Measurements from ENCODE around the gene RPRD1B.

RPRD1B gene

GRCh38 chr20:38033330-38034107 is at the start of gene RPRD1B, which contains the start of gene TTI1:
Gene RPRD1B (plus strand): TSS chr20:38033746. CDS start chr20:38033948, 202 bp downstream.
Gene TTI1 (minus strand): TSS chr20:38033456. CDS start chr20:38013816, 19,640 bp downstream.
- Histone ChIP-seq H3K9me3 (ENCODE audit: control insufficient read depth, insufficient read depth, low read length) (no peaks in the 10 kb centered on the region), H3K27me3 (ENCODE audit: control insufficient read depth, insufficient read depth, low read length) (no peaks in the 10 kb centered on the region), H3K4me3 (ENCODE audit: low read length) (peak within 1 kb of the TSS; percentile 73), H3K27ac (ENCODE audit: low read length) (no peak within 1 kb of the TSS), H3K4me1 (ENCODE audit: control insufficient read depth, insufficient read depth, low read length) (no peaks in the 10 kb centered on the region; the same call in 1 of the 2 replicates), H3K36me3 (ENCODE audit: control insufficient read depth, insufficient read depth, low read length) (no peaks in the 10 kb centered on the region; the same call in 1 of the 2 replicates)
- peak; percentile 70 for DNase-seq (ENCODE audit: low read depth, low spot score)
- WGBS (ENCODE audit: insufficient coverage, insufficient read length): no CpG with 5 or more reads among the region's 69 CpGs

DNA sequence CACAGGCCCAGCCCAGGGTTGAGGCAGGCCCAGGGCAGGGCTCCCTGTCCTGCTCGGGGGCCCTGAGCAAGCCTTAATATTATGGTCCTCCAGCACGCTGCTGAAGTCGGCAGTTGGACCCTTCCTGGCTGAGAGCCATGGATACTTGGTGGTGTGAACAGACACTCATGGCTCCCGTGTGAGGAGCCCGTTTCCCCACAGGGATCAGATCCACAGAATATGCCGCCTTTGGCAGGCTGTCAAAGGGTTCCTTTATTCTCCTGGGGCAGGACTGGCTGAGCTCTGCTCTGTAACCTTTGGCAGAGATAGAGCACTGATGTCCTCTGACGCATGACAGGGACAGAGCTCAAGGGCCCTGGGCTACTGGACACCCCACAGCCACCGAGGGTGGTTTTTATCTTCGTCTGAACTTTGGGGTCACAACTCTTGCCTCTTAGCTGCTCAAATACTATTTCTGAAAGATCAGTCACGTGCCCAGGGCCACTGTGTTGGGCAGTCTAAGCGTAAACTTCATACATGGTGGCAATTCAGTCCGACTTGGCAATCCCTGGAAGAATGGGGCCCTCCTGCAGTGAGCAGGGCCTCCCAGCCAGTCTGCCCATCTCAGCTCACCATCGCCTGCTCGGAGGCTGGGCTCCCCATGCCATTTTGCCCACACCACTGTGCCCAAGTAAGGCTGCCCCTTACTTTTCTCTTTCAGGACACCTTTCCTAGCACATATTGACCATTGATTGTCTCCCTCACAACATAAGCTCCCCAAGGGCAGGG is 49.3 kb upstream of the RPRD1B start:
- Histone ChIP-seq H3K4me3 (ENCODE audit: low read length) (no peak overlapping the region; the same call in 1 of the 2 replicates), H3K27me3 (ENCODE audit: control insufficient read depth, insufficient read depth, low read length) (no peaks in the 10 kb centered on the region), H3K9me3 (ENCODE audit: control insufficient read depth, insufficient read depth, low read length) (no peaks in the 10 kb centered on the region), H3K4me1 (ENCODE audit: control insufficient read depth, insufficient read depth, low read length) (no peaks in the 10 kb centered on the region), H3K27ac (ENCODE audit: low read length) (no peak overlapping the region), H3K36me3 (ENCODE audit: control insufficient read depth, insufficient read depth, low read length) (0 out of 2 replicates have a peak, but pooled peaks cover 4% of the 10 kb centered on the region)
- no CpG with 5 or more reads among the region's 14 CpGs for WGBS (ENCODE audit: insufficient coverage, insufficient read length)
- no peak for DNase-seq (ENCODE audit: low read depth, low spot score)

GRCh38 chr20:37986044-37986858 is 47.3 kb upstream of the RPRD1B start:
- Histone ChIP-seq H3K9me3 (ENCODE audit: control insufficient read depth, insufficient read depth, low read length) (no peaks in the 10 kb centered on the region), H3K27ac (ENCODE audit: low read length) (no peak overlapping the region), H3K4me1 (ENCODE audit: control insufficient read depth, insufficient read depth, low read length) (no peaks in the 10 kb centered on the region), H3K36me3 (ENCODE audit: control insufficient read depth, insufficient read depth, low read length) (peaks cover 4% of the 10 kb centered on the region; the same call in 1 of the 2 replicates), H3K4me3 (ENCODE audit: low read length) (no peak overlapping the region), H3K27me3 (ENCODE audit: control insufficient read depth, insufficient read depth, low read length) (no peaks in the 10 kb centered on the region)
- no peak for DNase-seq (ENCODE audit: low read depth, low spot score)
- WGBS (ENCODE audit: insufficient coverage, insufficient read length): no CpG with 5 or more reads among the region's 9 CpGs

GRCh38 chr20:37986873-37987601 is 46.5 kb upstream of the RPRD1B start:
- Histone ChIP-seq H3K4me3 (ENCODE audit: low read length) (no peak overlapping the region), H3K9me3 (ENCODE audit: control insufficient read depth, insufficient read depth, low read length) (no peaks in the 10 kb centered on the region), H3K27me3 (ENCODE audit: control insufficient read depth, insufficient read depth, low read length) (no peaks in the 10 kb centered on the region), H3K27ac (ENCODE audit: low read length) (no peak overlapping the region), H3K4me1 (ENCODE audit: control insufficient read depth, insufficient read depth, low read length) (no peaks in the 10 kb centered on the region), H3K36me3 (ENCODE audit: control insufficient read depth, insufficient read depth, low read length) (peaks cover 4% of the 10 kb centered on the region; the same call in 1 of the 2 replicates)
- no peak for DNase-seq (ENCODE audit: low read depth, low spot score)
- WGBS (ENCODE audit: insufficient coverage, insufficient read length): no CpG with 5 or more reads among the region's 9 CpGs

DNA sequence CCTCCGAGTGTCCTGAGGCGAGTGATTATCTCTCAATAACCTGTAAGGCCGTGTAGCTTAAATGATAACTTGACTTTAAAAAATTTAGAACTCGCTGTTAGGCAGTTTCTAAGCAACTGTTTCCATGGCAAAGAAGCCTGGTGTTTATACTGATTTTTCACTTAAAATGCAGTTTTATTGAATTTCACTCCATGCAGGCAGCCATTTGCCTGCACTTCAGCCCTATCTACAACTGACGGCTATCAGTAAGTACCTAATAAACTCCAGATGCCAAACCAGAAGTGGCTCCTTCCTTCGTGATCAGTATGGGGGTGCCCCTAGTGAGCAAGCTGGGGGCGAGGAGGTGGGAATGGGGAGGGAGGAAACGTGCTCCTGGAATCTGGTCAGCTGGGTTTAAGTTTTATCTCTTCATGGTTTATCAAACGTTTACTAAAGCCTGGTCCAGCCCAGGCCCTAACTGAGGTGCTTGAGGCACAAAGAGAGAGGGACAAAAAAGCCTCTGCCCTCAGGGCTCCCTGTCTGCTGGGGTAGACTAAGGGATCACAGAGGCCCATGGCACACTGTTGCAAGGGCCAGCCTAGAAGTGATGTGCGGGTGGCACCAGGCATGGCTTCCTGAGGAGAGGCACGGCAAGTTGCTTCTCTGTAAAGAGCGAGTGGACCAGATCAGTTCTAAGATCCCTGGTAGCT is 45.8 kb upstream of the RPRD1B start:
- Histone ChIP-seq H3K36me3 (ENCODE audit: control insufficient read depth, insufficient read depth, low read length) (peaks cover 4% of the 10 kb centered on the region; the same call in 1 of the 2 replicates), H3K4me1 (ENCODE audit: control insufficient read depth, insufficient read depth, low read length) (no peaks in the 10 kb centered on the region; the same call in 1 of the 2 replicates), H3K27me3 (ENCODE audit: control insufficient read depth, insufficient read depth, low read length) (no peaks in the 10 kb centered on the region), H3K9me3 (ENCODE audit: control insufficient read depth, insufficient read depth, low read length) (no peaks in the 10 kb centered on the region), H3K4me3 (ENCODE audit: low read length) (no peak overlapping the region), H3K27ac (ENCODE audit: low read length) (no peak overlapping the region)
- WGBS (ENCODE audit: insufficient coverage, insufficient read length): no CpG with 5 or more reads among the region's 12 CpGs
- DNase-seq (ENCODE audit: low read depth, low spot score): no peak

DNA sequence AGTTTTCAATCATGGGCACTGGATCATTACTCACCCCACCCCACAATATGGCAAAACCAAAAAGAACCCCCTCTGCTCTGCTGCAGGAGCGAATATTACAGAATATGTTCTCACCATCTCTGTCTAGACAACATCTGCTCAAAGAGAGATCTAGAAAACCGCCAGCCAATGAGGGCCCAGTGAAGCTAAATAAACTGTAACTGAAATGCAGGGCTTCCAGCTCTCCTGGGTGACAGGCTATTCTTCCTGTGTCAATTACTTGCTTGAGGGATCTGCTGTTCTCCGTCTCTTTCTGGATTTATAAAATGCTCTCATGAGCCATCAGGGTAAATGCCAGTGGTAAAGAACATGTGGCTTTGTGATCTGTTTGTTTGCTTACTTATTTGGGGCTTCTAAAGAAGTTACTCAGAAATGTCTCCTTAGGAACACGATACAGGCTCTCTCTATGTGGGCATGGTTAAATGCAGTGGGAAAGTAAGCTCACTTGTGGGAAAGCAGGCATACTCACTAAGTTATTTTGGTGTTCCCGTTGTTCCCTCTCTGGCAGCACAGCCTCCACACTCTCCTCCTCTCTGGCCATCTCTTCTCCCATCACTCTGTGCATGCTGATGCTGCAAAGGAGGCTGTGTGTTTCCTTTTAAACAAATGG is 45.1 kb upstream of the RPRD1B start:
- Histone ChIP-seq H3K36me3 (ENCODE audit: control insufficient read depth, insufficient read depth, low read length) (peaks cover 5% of the 10 kb centered on the region; the same call in 1 of the 2 replicates), H3K4me3 (ENCODE audit: low read length) (no peak overlapping the region), H3K27me3 (ENCODE audit: control insufficient read depth, insufficient read depth, low read length) (no peaks in the 10 kb centered on the region), H3K4me1 (ENCODE audit: control insufficient read depth, insufficient read depth, low read length) (no peaks in the 10 kb centered on the region; the same call in 1 of the 2 replicates), H3K9me3 (ENCODE audit: control insufficient read depth, insufficient read depth, low read length) (no peaks in the 10 kb centered on the region), H3K27ac (ENCODE audit: low read length) (no peak overlapping the region)
- no CpG with 5 or more reads among the region's 5 CpGs for WGBS (ENCODE audit: insufficient coverage, insufficient read length)
- DNase-seq (ENCODE audit: low read depth, low spot score): no peak

DNA sequence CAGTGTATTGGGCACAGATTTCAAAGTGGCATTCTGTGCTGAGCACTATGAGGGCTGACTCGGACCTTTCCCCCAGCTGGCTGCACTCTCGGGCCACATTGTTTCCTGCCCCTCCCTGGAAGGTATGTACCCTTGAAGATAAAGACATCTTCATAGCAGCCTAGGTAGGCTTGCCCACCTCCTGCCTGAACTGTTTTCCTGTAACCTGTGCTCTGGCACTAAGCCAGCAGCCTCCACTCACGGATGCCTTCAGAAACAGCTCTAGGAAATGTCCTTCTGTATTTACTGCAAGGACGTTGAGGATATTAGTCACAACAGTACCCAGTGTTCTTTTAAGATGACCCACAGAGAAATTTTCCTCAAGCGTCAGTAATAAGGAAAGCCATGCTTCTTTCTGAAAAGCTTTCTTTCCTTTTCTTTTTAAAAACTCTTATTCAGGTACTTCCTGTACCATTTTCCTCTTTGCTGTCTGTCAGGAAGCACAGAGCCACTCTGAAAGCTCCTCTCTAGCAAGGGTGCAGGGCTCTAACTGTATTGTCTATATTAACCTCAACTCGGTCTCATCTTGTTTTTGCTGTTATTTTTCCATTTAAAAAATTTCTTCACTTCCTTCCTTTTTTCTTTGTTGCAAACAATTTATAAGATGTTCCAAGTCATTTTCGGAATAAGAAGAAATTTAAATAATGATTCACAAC is 43.8 kb upstream of the RPRD1B start:
- Histone ChIP-seq H3K36me3 (ENCODE audit: control insufficient read depth, insufficient read depth, low read length) (peaks cover 10% of the 10 kb centered on the region; the same call in 1 of the 2 replicates), H3K4me3 (ENCODE audit: low read length) (no peak overlapping the region), H3K4me1 (ENCODE audit: control insufficient read depth, insufficient read depth, low read length) (no peaks in the 10 kb centered on the region; the same call in 1 of the 2 replicates), H3K27me3 (ENCODE audit: control insufficient read depth, insufficient read depth, low read length) (no peaks in the 10 kb centered on the region), H3K27ac (ENCODE audit: low read length) (no peak overlapping the region), H3K9me3 (ENCODE audit: control insufficient read depth, insufficient read depth, low read length) (no peaks in the 10 kb centered on the region)
- DNase-seq (ENCODE audit: low read depth, low spot score): no peak
- WGBS (ENCODE audit: insufficient coverage, insufficient read length): 100% methylated on average over 1 of the region's 7 CpGs

DNA sequence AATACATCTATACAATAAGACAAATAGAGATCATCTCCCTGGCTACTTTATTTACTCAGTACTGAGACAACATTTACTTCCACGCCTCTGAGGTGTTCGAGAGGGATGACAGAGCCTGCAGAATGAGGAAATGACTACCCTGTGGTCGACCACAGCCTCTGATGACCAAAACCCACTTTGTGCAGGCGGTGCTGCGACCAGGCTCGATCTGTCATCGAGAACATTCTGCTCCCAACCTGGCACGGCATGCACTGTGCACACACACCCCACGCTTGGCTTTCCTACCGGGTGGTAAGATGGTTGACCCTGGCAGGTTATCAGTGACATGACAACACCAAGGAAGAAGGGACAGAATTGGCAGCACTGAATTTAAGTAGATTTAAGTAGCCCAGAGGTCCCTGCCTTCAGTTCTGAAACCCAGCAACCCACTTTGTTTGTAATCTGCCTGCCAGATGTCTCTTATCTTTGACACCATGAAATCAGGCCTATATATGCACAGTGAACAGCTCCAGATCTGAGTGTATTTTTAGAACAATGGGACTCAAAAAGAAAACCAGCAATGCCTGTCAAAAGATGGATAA is 42.9 kb upstream of the RPRD1B start:
- no peaks in the 10 kb centered on the region; the same call in 1 of the 2 replicates for H3K4me1 ChIP-seq (ENCODE audit: control insufficient read depth, insufficient read depth, low read length)
- H3K27ac ChIP-seq (ENCODE audit: low read length): no peak overlapping the region
- WGBS (ENCODE audit: insufficient coverage, insufficient read length): no CpG with 5 or more reads among the region's 10 CpGs
- no peak for DNase-seq (ENCODE audit: low read depth, low spot score)
- H3K4me3 ChIP-seq (ENCODE audit: low read length): no peak overlapping the region
- H3K36me3 ChIP-seq (ENCODE audit: control insufficient read depth, insufficient read depth, low read length): peaks cover 13% of the 10 kb centered on the region; the same call in 1 of the 2 replicates
- H3K9me3 ChIP-seq (ENCODE audit: control insufficient read depth, insufficient read depth, low read length): no peaks in the 10 kb centered on the region
- no peaks in the 10 kb centered on the region for H3K27me3 ChIP-seq (ENCODE audit: control insufficient read depth, insufficient read depth, low read length)
